ENCODE results near the gene ADCY5. TPM values are rescaled to one million over a fixed set of nuclear protein-coding genes. Genes with fewer than 3 reads are reported as not detected.
A peak's percentile ranks its signal among the peaks of the same experiment; 100 is the strongest.

The ADCY5 gene
- polyA plus RNA-seq, 6 donors from 2014 or later, result 0.04 to 0.09 TPM; not detected in 4

- Mint-ChIP-seq H3K9me3 (no peaks in the 10 kb centered on the region), H3K27me3 (peaks cover 16 to 30% (median 21%) of the 10 kb centered on the region in 3 donors), H3K36me3 (no peaks in the 10 kb centered on the region)
These were observed 29.4 kb upstream of the ADCY5 start for GRCh38 chr3:123478314-123478713.

GRCh38 chr3:123476967-123477750, 28.3 kb upstream of the ADCY5 start:
- DNase-seq, result no peak
- Mint-ChIP-seq H3K36me3 (no peaks in the 10 kb centered on the region), H3K9me3 (no peaks in the 10 kb centered on the region), H3K4me1 (peaks cover 0 to 13% (median 3%) of the 10 kb centered on the region in 3 donors), H3K27ac (peak overlapping the region in 1 of 6 donors; percentile 39), H3K27me3 (peaks cover 20 to 37% (median 25%) of the 10 kb centered on the region in 3 donors), H3K4me3 (no peak overlapping the region)
- no peak for ATAC-seq (ENCODE audit: low read depth in 2 of 2)

More at GRCh38 chr3:123478314-123478713, 29.4 kb upstream of the ADCY5 start:
- no peak for DNase-seq
- peaks cover 0 to 13% (median 3%) of the 10 kb centered on the region in 3 donors for H3K4me1 Mint-ChIP-seq
- no peak overlapping the region for H3K4me3 Mint-ChIP-seq
- no peak for ATAC-seq (ENCODE audit: low read depth in 2 of 2)
- H3K27ac Mint-ChIP-seq, result no peak overlapping the region

DNA sequence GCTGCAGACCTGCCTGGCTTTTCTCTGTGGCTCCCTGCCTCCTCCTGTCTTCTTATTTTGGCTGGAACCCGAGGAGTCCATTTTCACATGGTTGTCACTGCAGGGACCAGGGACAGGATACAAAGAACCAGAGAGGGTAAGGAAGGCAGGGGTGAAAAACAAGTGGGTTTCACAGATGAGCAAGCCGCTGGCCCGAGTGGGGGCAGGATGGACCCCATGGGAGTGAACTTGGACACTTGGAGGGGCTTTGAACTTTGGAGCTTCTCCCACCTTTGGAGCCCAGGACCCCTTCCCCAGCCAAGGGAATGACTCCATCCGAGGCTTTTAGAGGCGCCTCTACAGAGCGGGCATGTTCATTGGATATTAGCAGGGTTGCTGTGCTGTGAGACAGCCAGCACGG, 26.9 kb upstream of the ADCY5 start:
- Mint-ChIP-seq H3K9me3 (no peaks in the 10 kb centered on the region), H3K36me3 (no peaks in the 10 kb centered on the region), H3K27me3 (peaks cover 20 to 37% (median 25%) of the 10 kb centered on the region in 3 donors), H3K27ac (no peak overlapping the region), H3K4me3 (peak overlapping the region in 1 of 8 donors; percentile 1), H3K4me1 (peaks cover 0 to 11% (median 2%) of the 10 kb centered on the region in 3 donors)
- no peak for DNase-seq
- no peak for ATAC-seq (ENCODE audit: low read depth in 2 of 2)

GRCh38 chr3:123471106-123471505, 22.2 kb upstream of the ADCY5 start:
- Mint-ChIP-seq H3K27me3 (peaks cover 8 to 45% (median 32%) of the 10 kb centered on the region in 3 donors), H3K4me3 (no peak overlapping the region), H3K27ac (no peak overlapping the region), H3K36me3 (no peaks in the 10 kb centered on the region), H3K9me3 (no peaks in the 10 kb centered on the region), H3K4me1 (peaks cover 0 to 3% (median 0%) of the 10 kb centered on the region in 3 donors)
- DNase-seq (no peak), ATAC-seq (ENCODE audit: low read depth in 2 of 2) (no peak)

- DNase-seq, result no peak
- H3K4me3 Mint-ChIP-seq, result no peak overlapping the region
- no peak overlapping the region for H3K27ac Mint-ChIP-seq
- no peaks in the 10 kb centered on the region for H3K4me1 Mint-ChIP-seq
- H3K27me3 Mint-ChIP-seq, result peaks cover 11 to 44% (median 33%) of the 10 kb centered on the region in 3 donors
- H3K9me3 Mint-ChIP-seq, result no peaks in the 10 kb centered on the region
- H3K36me3 Mint-ChIP-seq, result no peaks in the 10 kb centered on the region
- no peak for ATAC-seq (ENCODE audit: low read depth in 2 of 2)
These were observed 20.6 kb upstream of the ADCY5 start for GRCh38 chr3:123469323-123469995.

GRCh38 chr3:123467046-123467445, 18.2 kb upstream of the ADCY5 start:
- no peaks in the 10 kb centered on the region for H3K4me1 Mint-ChIP-seq
- H3K4me3 Mint-ChIP-seq, result no peak overlapping the region
- DNase-seq, result no peak
- no peaks in the 10 kb centered on the region for H3K36me3 Mint-ChIP-seq
- ATAC-seq (ENCODE audit: low read depth in 2 of 2), result no peak
- H3K27ac Mint-ChIP-seq, result no peak overlapping the region
- peaks cover 12 to 48% (median 40%) of the 10 kb centered on the region in 3 donors for H3K27me3 Mint-ChIP-seq
- H3K9me3 Mint-ChIP-seq, result no peaks in the 10 kb centered on the region

GRCh38 chr3:123464211-123464610, 15.3 kb upstream of the ADCY5 start:
- no peaks in the 10 kb centered on the region for H3K36me3 Mint-ChIP-seq
- H3K27me3 Mint-ChIP-seq, result peaks cover 21 to 52% (median 46%) of the 10 kb centered on the region in 3 donors
- peaks cover 0 to 3% (median 0%) of the 10 kb centered on the region in 7 donors for H3K9me3 Mint-ChIP-seq

GRCh38 chr3:123459862-123460261, 11.0 kb upstream of the ADCY5 start:
- Mint-ChIP-seq H3K4me1 (no peaks in the 10 kb centered on the region), H3K27me3 (peaks cover 36 to 58% (median 57%) of the 10 kb centered on the region in 3 donors), H3K9me3 (peaks cover 0 to 3% (median 0%) of the 10 kb centered on the region in 7 donors), H3K36me3 (no peaks in the 10 kb centered on the region), H3K27ac (no peak overlapping the region), H3K4me3 (no peak overlapping the region)
- DNase-seq (no peak), ATAC-seq (ENCODE audit: low read depth in 2 of 2) (no peak)

More at GRCh38 chr3:123464211-123464610, 15.3 kb upstream of the ADCY5 start:
- Mint-ChIP-seq H3K4me3 (no peak overlapping the region), H3K27ac (no peak overlapping the region), H3K4me1 (no peaks in the 10 kb centered on the region)
- ATAC-seq (ENCODE audit: low read depth in 2 of 2) (no peak), DNase-seq (no peak)

DNA sequence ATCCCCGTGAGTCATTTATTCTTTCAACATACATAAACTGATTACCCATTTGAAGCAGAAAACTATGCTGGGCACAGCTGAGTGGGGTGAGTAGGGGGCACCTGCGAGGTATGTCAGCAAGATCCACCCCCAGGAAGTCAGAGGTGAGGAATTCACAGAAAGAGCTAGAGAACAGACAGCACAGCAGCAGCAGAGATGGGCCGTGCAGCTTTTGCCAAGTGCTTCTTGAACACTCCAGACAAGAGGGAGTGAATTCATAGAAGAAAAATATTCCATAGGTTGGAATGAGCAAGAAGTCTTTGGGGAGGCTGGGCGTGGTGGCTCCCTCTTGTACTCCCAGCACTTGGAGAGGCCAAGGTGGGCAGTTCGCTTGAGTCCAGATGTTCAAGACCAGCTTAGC, 9.4 kb upstream of the ADCY5 start:
- Mint-ChIP-seq H3K27ac (no peak overlapping the region), H3K4me3 (no peak overlapping the region), H3K4me1 (no peaks in the 10 kb centered on the region), H3K27me3 (peaks cover 44 to 61% (median 60%) of the 10 kb centered on the region in 3 donors), H3K9me3 (peaks cover 0 to 3% (median 0%) of the 10 kb centered on the region in 7 donors), H3K36me3 (no peaks in the 10 kb centered on the region)
- ATAC-seq (ENCODE audit: low read depth in 2 of 2) (no peak), DNase-seq (no peak)

DNA sequence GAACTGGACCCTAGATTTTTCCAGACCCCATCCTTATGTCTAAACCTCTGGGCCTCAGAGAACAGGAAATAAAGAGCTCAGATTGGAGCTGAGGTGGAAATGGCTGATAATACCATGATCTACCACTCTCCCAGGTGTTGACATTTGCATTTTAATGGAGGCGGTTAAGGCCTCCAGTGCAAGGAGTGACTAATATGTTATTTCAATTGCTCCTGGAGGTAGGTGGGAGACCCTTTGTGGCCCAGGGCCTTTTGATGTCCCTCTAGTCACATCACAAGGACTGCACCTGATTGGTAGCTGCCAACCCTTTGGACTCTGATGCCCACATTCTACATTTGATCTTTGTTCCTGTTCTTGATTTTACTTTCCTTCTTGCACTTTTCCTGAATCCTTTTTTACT, 9.0 kb upstream of the ADCY5 start:
- ATAC-seq (ENCODE audit: low read depth in 2 of 2) (no peak), DNase-seq (no peak)
- no peaks in the 10 kb centered on the region for H3K4me1 Mint-ChIP-seq
- H3K27me3 Mint-ChIP-seq, result peaks cover 44 to 61% (median 60%) of the 10 kb centered on the region in 3 donors
- peaks cover 0 to 3% (median 0%) of the 10 kb centered on the region in 7 donors for H3K9me3 Mint-ChIP-seq
- H3K36me3 Mint-ChIP-seq, result no peaks in the 10 kb centered on the region
- no peak overlapping the region for H3K27ac Mint-ChIP-seq
- H3K4me3 Mint-ChIP-seq, result no peak overlapping the region

GRCh38 chr3:123453675-123454074, 4.8 kb upstream of the ADCY5 start:
- Mint-ChIP-seq H3K27ac (no peak overlapping the region), H3K9me3 (no peaks in the 10 kb centered on the region), H3K4me1 (peaks cover 0 to 7% (median 1%) of the 10 kb centered on the region in 3 donors), H3K27me3 (peaks cover 41 to 68% (median 63%) of the 10 kb centered on the region in 3 donors), H3K36me3 (no peaks in the 10 kb centered on the region), H3K4me3 (no peak overlapping the region)
- no peak for ATAC-seq (ENCODE audit: low read depth in 2 of 2)
- no peak for DNase-seq

DNA sequence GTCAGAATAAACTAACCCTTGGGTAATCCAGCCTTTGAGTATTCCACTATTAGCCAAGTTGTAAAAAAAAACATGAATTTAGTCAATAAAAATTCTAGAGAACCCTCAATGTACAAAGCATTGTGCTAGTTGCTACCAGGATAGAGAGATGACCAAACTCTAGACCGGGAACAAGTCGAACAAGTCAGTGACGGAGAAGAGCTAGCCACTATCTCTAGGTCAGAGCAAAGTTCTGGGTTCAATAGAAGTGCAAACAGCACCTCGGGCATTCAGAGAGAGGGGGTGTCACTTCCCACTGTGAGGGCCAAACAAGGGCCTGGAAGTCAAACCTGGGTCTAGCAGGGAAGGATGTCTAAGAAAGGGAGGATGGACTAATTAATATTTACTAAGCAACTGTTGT, 2.3 kb upstream of the ADCY5 start:
- DNase-seq (no peak), ATAC-seq (ENCODE audit: low read depth in 2 of 2) (no peak)
- Mint-ChIP-seq H3K4me1 (peaks cover 5 to 7% (median 5%) of the 10 kb centered on the region in 3 donors), H3K27me3 (peaks cover 38 to 62% (median 54%) of the 10 kb centered on the region in 3 donors), H3K9me3 (no peaks in the 10 kb centered on the region), H3K27ac (no peak overlapping the region), H3K36me3 (no peaks in the 10 kb centered on the region), H3K4me3 (peak overlapping the region in 5 of 8 donors; percentile 29 to 70 (median 66))

GRCh38 chr3:123449997-123450604, 1.2 kb upstream of the ADCY5 start:
- H3K27me3 Mint-ChIP-seq, result peaks cover 44 to 64% (median 55%) of the 10 kb centered on the region in 3 donors
- H3K4me3 Mint-ChIP-seq, result peak overlapping the region; percentile 56 to 84 (median 70)
- no peak overlapping the region for H3K27ac Mint-ChIP-seq
- ATAC-seq (ENCODE audit: low read depth in 2 of 2) (no peak), DNase-seq (no peak)
- peaks cover 5 to 7% (median 5%) of the 10 kb centered on the region in 3 donors for H3K4me1 Mint-ChIP-seq
- H3K36me3 Mint-ChIP-seq, result no peaks in the 10 kb centered on the region
- no peaks in the 10 kb centered on the region for H3K9me3 Mint-ChIP-seq

Measured in naive B cell (primary cell).